ENCODE measurements around the gene CTNND2. TPM values are rescaled to one million over a fixed set of nuclear protein-coding genes. Genes with fewer than 3 reads are reported as not detected.
"Not testable (repeated sequence)": the region's sequence is repeated elsewhere in the genome, so short reads cannot be mapped to it uniquely, and the experiment has no call there.

Gene CTNND2
- total RNA-seq, 1 donor: 1.9 TPM

GRCh38 chr5:11319836-11320580 is 584.2 kb downstream of the CTNND2 start:
- no peak for TF ChIP-seq CTCF (IDR thresholded peaks at IDR 0.05; ENCODE audit: insufficient read depth, low read length)
- no peak for DNase-seq (ENCODE audit: low read depth)
- H3K4me3 ChIP-seq (ENCODE audit: low read depth, low read length): no peak overlapping the region

- not testable (repeated sequence) for DNase-seq (ENCODE audit: low read depth); H3K4me3 ChIP-seq (ENCODE audit: low read depth, low read length)
Observed at GRCh38 chr5:11313694-11314093, 590.6 kb downstream of the CTNND2 start.

- DNase-seq (ENCODE audit: low read depth): no peak
- TF ChIP-seq CTCF (IDR thresholded peaks at IDR 0.05; ENCODE audit: insufficient read depth, low read length): no peak
- no peak overlapping the region for H3K4me3 ChIP-seq (ENCODE audit: low read depth, low read length)
Observed at GRCh38 chr5:11311731-11312130, 592.5 kb downstream of the CTNND2 start.

- DNase-seq (ENCODE audit: low read depth): no peak
- no peak overlapping the region for H3K4me3 ChIP-seq (ENCODE audit: low read depth, low read length)
- no peak for TF ChIP-seq CTCF (IDR thresholded peaks at IDR 0.05; ENCODE audit: insufficient read depth, low read length)
Observed at GRCh38 chr5:11311272-11311671, 593.0 kb downstream of the CTNND2 start.

- no peak for DNase-seq (ENCODE audit: low read depth)
- no peak overlapping the region for H3K4me3 ChIP-seq (ENCODE audit: low read depth, low read length)
- no peak for TF ChIP-seq CTCF (IDR thresholded peaks at IDR 0.05; ENCODE audit: insufficient read depth, low read length)
Observed at GRCh38 chr5:11310158-11310557, 594.1 kb downstream of the CTNND2 start.

GRCh38 chr5:11306365-11306764 is 597.9 kb downstream of the CTNND2 start:
- TF ChIP-seq CTCF (IDR thresholded peaks at IDR 0.05; ENCODE audit: insufficient read depth, low read length): no peak
- DNase-seq (ENCODE audit: low read depth): no peak

GRCh38 chr5:11305245-11305644 is 599.0 kb downstream of the CTNND2 start:
- H3K4me3 ChIP-seq (ENCODE audit: low read depth, low read length): no peak overlapping the region
- TF ChIP-seq CTCF (IDR thresholded peaks at IDR 0.05; ENCODE audit: insufficient read depth, low read length): no peak
- DNase-seq (ENCODE audit: low read depth): no peak

More at GRCh38 chr5:11306365-11306764, 597.9 kb downstream of the CTNND2 start:
- H3K4me3 ChIP-seq (ENCODE audit: low read depth, low read length): no peak overlapping the region
